Osteoblast (primary cell): ENCODE measurements around the gene HES4. TPM values are rescaled to one million over a fixed set of nuclear protein-coding genes. Genes with fewer than 3 reads are reported as not detected.
"Not testable (repeated sequence)": the region's sequence is repeated elsewhere in the genome, so short reads cannot be mapped to it uniquely, and the experiment has no call there.

Experiments used
- DNase-seq: peaks from one replicate; pipeline ENCODE4 v3.0.0; 2011; ENCODE audit warnings: low spot score, mixed read lengths; ENCODE audit not compliant: insufficient read length; ENCODE audit errors: missing footprints
- H2AFZ ChIP-seq: 2 replicates; pipeline ENCODE4 v1.6.0; 2011; ENCODE audit warnings: mild to moderate bottlenecking, low read length
- H3K27ac ChIP-seq: 2 replicates; pipeline ENCODE4 v1.5.1; 2011; ENCODE audit warnings: mild to moderate bottlenecking, low read depth, low read length, moderate library complexity
- H3K27me3 ChIP-seq: 2 replicates; pipeline ENCODE4 v1.6.0; 2012; ENCODE audit warnings: mild to moderate bottlenecking, control low read depth, inconsistent platforms, low read length, moderate library complexity; ENCODE audit not compliant: insufficient read depth
- H3K36me3 ChIP-seq: 2 replicates; pipeline ENCODE4 v1.5.1; 2011; ENCODE audit warnings: mild to moderate bottlenecking, low read length, control low read depth, moderate library complexity; ENCODE audit not compliant: insufficient read depth
- H3K4me1 ChIP-seq: 2 replicates; pipeline ENCODE4 v1.5.1; 2011; ENCODE audit warnings: mild to moderate bottlenecking, low read length, control low read depth, moderate library complexity; ENCODE audit not compliant: insufficient read depth
- H3K4me2 ChIP-seq: 2 replicates; pipeline ENCODE4 v1.6.0; 2011; ENCODE audit warnings: mild to moderate bottlenecking, low read length; ENCODE audit not compliant: insufficient read depth
- H3K4me3 ChIP-seq: fragments of 200-600 bp; sonication (generic); 3 replicates; pipeline ENCODE4 v1.5.1; 2012; ENCODE audit warnings: mild to moderate bottlenecking, low read length, inconsistent platforms; ENCODE audit not compliant: insufficient read depth
- H3K79me2 ChIP-seq: 2 replicates; pipeline ENCODE4 v1.6.0; 2012; ENCODE audit warnings: mild to moderate bottlenecking, low read length, control low read depth, inconsistent platforms; ENCODE audit not compliant: insufficient read depth
- H3K9me3 ChIP-seq: 2 replicates; pipeline ENCODE4 v1.5.1; 2011; ENCODE audit warnings: low read depth, low read length, control low read depth
- H4K20me1 ChIP-seq: 2 replicates; pipeline ENCODE4 v1.6.0; 2012; ENCODE audit warnings: mild to moderate bottlenecking, low read length, control low read depth; ENCODE audit not compliant: insufficient read depth
- CTCF ChIP-seq: IDR thresholded peaks from 2 replicates; pipeline ENCODE4 v1.5.1; 2011; ENCODE audit warnings: mild to moderate bottlenecking, low read depth, low read length, moderate library complexity; ENCODE audit errors: extremely low read depth
- total RNA-seq: library from RNA; depleted of rRNA; stranded (reverse); fragments of >200 nt; gene quantifications from 2 replicates; pipeline ENCODE4 v1.2.3, GENCODE V29; 2012

Gene HES4
- total RNA-seq, 1 donor = 0.72 TPM

- Histone ChIP-seq H4K20me1 (no peaks in the 10 kb centered on the region), H3K79me2 (no peaks in the 10 kb centered on the region), H3K4me3 (no peak overlapping the region), H3K9me3 (no peaks in the 10 kb centered on the region), H3K27ac (no peak overlapping the region), H3K4me2 (no peak overlapping the region), H2AFZ (no peak overlapping the region), H3K36me3 (no peaks in the 10 kb centered on the region), H3K27me3 (no peaks in the 10 kb centered on the region), H3K4me1 (no peaks in the 10 kb centered on the region)
- peak; percentile 73 for DNase-seq
- TF ChIP-seq CTCF = no peak
Observed at GRCh38 chr1:979744-980072, 20.2 kb downstream of the HES4 start.

DNA sequence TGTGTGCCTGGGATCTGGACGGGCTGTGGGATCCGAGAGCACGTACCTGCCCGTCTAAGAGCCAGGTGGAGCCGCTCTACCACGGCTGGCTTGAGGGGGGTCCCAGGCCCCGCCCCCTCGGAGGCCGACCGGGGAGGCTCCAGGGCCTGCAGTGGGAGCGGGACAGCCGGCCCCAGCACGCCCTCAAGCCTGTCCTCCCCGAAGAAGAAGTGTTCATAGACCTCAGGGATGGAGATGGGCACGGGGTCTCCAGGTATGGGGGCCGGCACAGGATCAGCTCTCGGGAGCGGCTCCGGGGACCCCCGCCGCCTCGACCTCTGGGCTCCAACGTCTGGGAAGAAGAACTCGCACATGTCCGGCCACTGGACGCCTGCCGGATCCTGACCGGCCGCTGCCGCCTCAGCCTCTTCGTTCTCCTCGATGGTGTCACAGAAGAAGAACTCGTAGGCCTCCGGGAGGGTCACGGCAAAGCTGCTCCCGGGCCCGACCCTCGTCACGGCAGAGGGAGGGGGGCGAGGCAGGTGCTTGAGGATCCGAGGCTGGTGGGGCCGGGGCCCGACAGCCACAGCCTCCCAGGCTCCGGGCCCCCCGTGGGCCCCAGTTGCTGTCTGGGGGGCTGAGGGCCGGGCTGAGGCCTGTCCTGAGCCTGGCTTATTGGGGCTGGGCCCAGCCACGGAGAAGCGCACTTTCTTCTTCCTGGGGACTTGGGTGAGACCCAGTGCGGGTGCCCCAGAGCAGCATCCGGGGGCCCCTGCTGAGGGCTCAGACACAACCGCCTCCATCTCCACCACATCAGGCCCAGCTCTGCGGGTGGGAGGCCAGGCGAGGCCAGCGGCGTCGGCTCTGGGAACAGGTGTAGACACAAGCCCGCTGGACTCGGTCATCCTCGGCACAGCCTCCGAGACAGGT, 20.8 kb downstream of the HES4 start:
- peak; percentile 87 for DNase-seq
- no peak overlapping the region for H3K4me3 ChIP-seq
- no peaks in the 10 kb centered on the region for H3K27me3 ChIP-seq
- no peaks in the 10 kb centered on the region for H3K36me3 ChIP-seq
- H4K20me1 ChIP-seq = no peaks in the 10 kb centered on the region
- no peak overlapping the region for H3K27ac ChIP-seq
- H3K9me3 ChIP-seq = no peaks in the 10 kb centered on the region
- H2AFZ ChIP-seq = no peak overlapping the region
- H3K4me1 ChIP-seq = no peaks in the 10 kb centered on the region
- TF ChIP-seq CTCF = no peak
- H3K79me2 ChIP-seq = no peaks in the 10 kb centered on the region
- no peak overlapping the region for H3K4me2 ChIP-seq

DNA sequence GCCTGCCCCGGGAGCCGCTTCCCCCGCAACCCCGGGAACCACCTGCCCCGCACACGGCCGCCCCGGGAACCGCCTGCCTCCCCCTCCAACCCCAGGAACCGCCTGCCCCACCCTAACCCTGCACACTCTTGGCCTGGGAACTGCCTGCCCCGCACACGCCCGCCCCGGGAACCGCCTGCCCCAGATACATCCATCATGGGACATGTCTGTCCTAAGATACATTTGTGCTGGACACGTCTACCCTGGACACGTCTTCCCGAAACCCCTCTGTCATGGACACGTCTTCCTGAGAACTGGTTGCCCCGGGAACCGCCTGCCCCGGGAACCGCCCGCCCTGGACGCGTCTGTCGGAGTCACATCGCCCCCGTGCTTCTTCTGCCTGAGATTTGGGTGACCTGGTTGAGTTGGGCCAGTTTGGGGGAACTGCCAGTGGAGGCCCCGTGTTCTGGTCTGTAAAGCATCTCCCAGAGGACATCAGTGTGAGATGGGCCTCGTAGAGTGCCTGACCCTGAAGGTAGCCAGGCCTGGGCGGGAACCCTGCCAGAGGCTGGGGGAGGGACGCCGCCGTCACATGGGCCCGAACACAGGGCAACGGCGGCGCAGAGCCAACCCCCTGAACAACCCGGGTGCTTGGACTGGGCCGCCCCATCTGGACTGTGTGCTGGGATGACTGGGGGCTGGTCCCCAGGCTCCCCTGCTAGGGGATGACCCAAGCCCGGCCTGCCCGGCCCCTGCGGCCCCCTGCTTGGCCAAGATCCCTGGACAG, 21.6 kb downstream of the HES4 start:
- no peaks in the 10 kb centered on the region for H3K36me3 ChIP-seq
- no peaks in the 10 kb centered on the region for H3K79me2 ChIP-seq
- H2AFZ ChIP-seq = no peak overlapping the region
- H3K4me1 ChIP-seq = no peaks in the 10 kb centered on the region
- H4K20me1 ChIP-seq = no peaks in the 10 kb centered on the region
- no peak overlapping the region for H3K4me3 ChIP-seq
- DNase-seq = peak; percentile 87
- H3K4me2 ChIP-seq = no peak overlapping the region
- no peak for TF ChIP-seq CTCF
- no peaks in the 10 kb centered on the region for H3K9me3 ChIP-seq
- H3K27ac ChIP-seq = no peak overlapping the region
- H3K27me3 ChIP-seq = no peaks in the 10 kb centered on the region

DNA sequence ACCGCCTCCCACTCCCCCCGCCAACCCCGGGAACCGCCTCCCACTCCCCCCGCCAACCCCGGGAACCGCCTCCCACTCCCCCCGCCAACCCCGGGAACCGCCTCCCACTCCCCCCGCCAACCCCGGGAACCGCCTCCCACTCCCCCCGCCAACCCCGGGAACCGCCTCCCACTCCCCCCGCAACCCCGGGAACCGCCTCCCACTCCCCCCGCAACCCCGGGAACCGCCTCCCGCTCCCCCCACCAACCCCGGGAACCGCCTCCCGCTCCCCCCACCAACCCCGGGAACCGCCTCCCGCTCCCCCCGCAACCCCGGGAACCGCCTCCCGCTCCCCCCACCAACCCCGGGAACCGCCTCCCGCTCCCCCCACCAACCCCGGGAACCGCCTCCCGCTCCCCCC, 23.1 kb downstream of the HES4 start:
- not testable (repeated sequence) for H3K4me1 ChIP-seq, H3K4me3 ChIP-seq, H3K79me2 ChIP-seq, H3K9me3 ChIP-seq, H3K36me3 ChIP-seq, H3K4me2 ChIP-seq, H4K20me1 ChIP-seq, H2AFZ ChIP-seq, DNase-seq, H3K27ac ChIP-seq, H3K27me3 ChIP-seq
